NCI-H345 treated with DMSO at 0.1 percent for 48 hours (cell line): ENCODE results near the gene ONECUT2.

ENCODE experiments used
- DNase-seq: peaks from one replicate; lab custom pipeline; 2025; ENCODE audit not compliant: unreplicated experiment; lab: John Stamatoyannopoulos, UW

Gene ONECUT2

GRCh38 chr18:57523171-57523956, 88.2 kb downstream of the ONECUT2 start:
- DNase-seq, result no peak

GRCh38 chr18:57527556-57528229, 92.5 kb downstream of the ONECUT2 start:
- no peak for DNase-seq

GRCh38 chr18:57529151-57529550, 94.0 kb downstream of the ONECUT2 start:
- no peak for DNase-seq

- no peak for DNase-seq
These were observed 98.1 kb downstream of the ONECUT2 start for GRCh38 chr18:57533006-57533867.

- DNase-seq, result no peak
These were observed 98.8 kb downstream of the ONECUT2 start for GRCh38 chr18:57533868-57534510.

GRCh38 chr18:57534511-57534909, 99.3 kb downstream of the ONECUT2 start:
- no peak for DNase-seq

- no peak for DNase-seq
These were observed 103.4 kb downstream of the ONECUT2 start for GRCh38 chr18:57538614-57539013.

- no peak for DNase-seq
These were observed 104.5 kb downstream of the ONECUT2 start for GRCh38 chr18:57539702-57540101.
